PC-3 (cell line): Measurements from ENCODE around the gene LIMA1.

Experiments
- CTCF ChIP-seq: fragments of 300-600 bp; sonication (generic); conservative IDR thresholded peaks from 2 replicates; pipeline ENCODE4 v1.5.1; 2017; ENCODE audit warnings: antibody characterized with exemption, low read depth, mild to moderate bottlenecking, low read length
- EZH2 ChIP-seq: fragments of 300-600 bp; sonication (generic); IDR thresholded peaks from one replicate; pipeline ENCODE4 v1.6.1; 2017; ENCODE audit warnings: antibody characterized with exemption, mild to moderate bottlenecking, low read length; ENCODE audit not compliant: unreplicated experiment
- EZH2phosphoT487 ChIP-seq: fragments of 300-600 bp; sonication (generic); IDR thresholded peaks from 2 replicates; pipeline ENCODE4 v1.6.1; 2018; ENCODE audit warnings: mild to moderate bottlenecking, antibody characterized with exemption, low read length, borderline replicate concordance

GRCh38 chr12:50190859-50191258, 92.5 kb downstream of the LIMA1 start:
- TF ChIP-seq EZH2phosphoT487 (no peak), CTCF (no peak), EZH2 (no peak)
